T-helper 22 cell (primary cell): Measurements from ENCODE around the gene TXNDC17.
"Not testable (repeated sequence)": the region's sequence is repeated elsewhere in the genome, so short reads cannot be mapped to it uniquely, and the experiment has no call there.

Source experiments
- DNase-seq: peaks from one replicate; pipeline ENCODE4 v3.0.0-alpha.2; 2020; ENCODE audit warnings: low read depth

The TXNDC17 gene

GRCh38 chr17:6684460-6684783, 43.6 kb downstream of the TXNDC17 start:
- no peak for DNase-seq

GRCh38 chr17:6684881-6685767, 44.3 kb downstream of the TXNDC17 start:
- no peak for DNase-seq

- no peak for DNase-seq
Observed at GRCh38 chr17:6686026-6686425, 45.2 kb downstream of the TXNDC17 start.

- no peak for DNase-seq
Observed at GRCh38 chr17:6688944-6689343, 48.1 kb downstream of the TXNDC17 start.

GRCh38 chr17:6690641-6691040, 49.8 kb downstream of the TXNDC17 start:
- no peak for DNase-seq

- DNase-seq, result no peak
Observed at GRCh38 chr17:6691546-6691945, 50.7 kb downstream of the TXNDC17 start.

GRCh38 chr17:6691958-6692357, 51.1 kb downstream of the TXNDC17 start:
- not testable (repeated sequence) for DNase-seq
